Panc1 (cell line): ENCODE results near the gene CLRN3. TPM values are rescaled to one million over a fixed set of nuclear protein-coding genes. Genes with fewer than 3 reads are reported as not detected.

ENCODE experiments used
- ATAC-seq: fragments of 200-7000 bp; cut with Tn5 transposase; 2 replicates; pipeline ENCODE4 v1.9.1; 2020; ENCODE audit warnings: mild to moderate bottlenecking, moderate library complexity
- BruUV-seq: library from RNA; stranded (reverse); fragments of 400-500 nt; replicated peaks from 2 replicates; lab custom pipeline; 2021; lab: Mats Ljungman, UMichigan
- CTCF ChIA-PET: fragments of 300-600 bp; sonication (Branson Sonifier 250); formaldehyde crosslinking; loops from one replicate; lab custom pipeline; 2022; ENCODE audit warnings: antibody characterized with exemption; lab: Charles Lee
- POLR2A ChIA-PET: fragments of 300-600 bp; sonication (Branson Sonifier 250); formaldehyde crosslinking; loops from one replicate; lab custom pipeline; 2022; ENCODE audit warnings: antibody characterized with exemption; lab: Charles Lee
- DNase-seq: peaks from one replicate; pipeline ENCODE4 v3.0.0-alpha.2; 2010; ENCODE audit warnings: low read depth, low spot score
- H3K27ac ChIP-seq: 2 replicates; pipeline ENCODE4 v1.5.1; 2011; ENCODE audit warnings: mild to moderate bottlenecking, low read length, inconsistent platforms
- H3K27me3 ChIP-seq: fragments of 200-500 bp; sonication (Bioruptor generic); 2 replicates; pipeline ENCODE4 v1.6.0; 2014; ENCODE audit warnings: low read length, inconsistent platforms; ENCODE audit not compliant: control insufficient read depth, insufficient read depth
- H3K36me3 ChIP-seq: fragments of 200-500 bp; sonication (Bioruptor generic); 2 replicates; pipeline ENCODE4 v1.5.1; 2014; ENCODE audit warnings: inconsistent platforms, mild to moderate bottlenecking, low read length, moderate library complexity; ENCODE audit not compliant: control insufficient read depth, insufficient read depth
- H3K4me1 ChIP-seq: 2 replicates; pipeline ENCODE4 v1.5.1; 2011; ENCODE audit warnings: inconsistent platforms, mild to moderate bottlenecking, low read length, moderate library complexity; ENCODE audit not compliant: control insufficient read depth, insufficient read depth
- H3K4me3 ChIP-seq, 2 experiments: 2 replicates each; pipeline ENCODE4 v1.5.1; 2011 to 2012; ENCODE audit warnings: low read depth in 2 of 2, low read length in 2 of 2, mild to moderate bottlenecking in 2 of 2, inconsistent platforms in 1 of 2, moderate library complexity in 1 of 2
- H3K9me3 ChIP-seq: fragments of 200-500 bp; sonication (Bioruptor generic); 2 replicates; pipeline ENCODE4 v1.5.1; 2014; ENCODE audit warnings: low read depth, mild to moderate bottlenecking, inconsistent platforms, low read length, moderate library complexity; ENCODE audit not compliant: control insufficient read depth, insufficient read depth
- CTCF ChIP-seq: fragments of 450-650 bp; IDR thresholded peaks from 2 replicates; pipeline ENCODE4 v1.5.1; 2017; ENCODE audit warnings: mild to moderate bottlenecking
- POLR2AphosphoS5 ChIP-seq: IDR thresholded peaks from 2 replicates; pipeline ENCODE4 v1.6.1; 2012; ENCODE audit warnings: mild to moderate bottlenecking, low read depth, low read length, moderate library complexity
- REST ChIP-seq, 2 experiments: IDR thresholded peaks; 2 replicates each; pipeline ENCODE4 v1.6.1; 2011 to 2012; ENCODE audit warnings: low read depth in 2 of 2, control low read depth in 1 of 2, low read length in 1 of 2, mild to moderate bottlenecking in 1 of 2, moderate library complexity in 1 of 2; ENCODE audit not compliant: insufficient read depth in 1 of 2
- SIN3A ChIP-seq: IDR thresholded peaks from 2 replicates; pipeline ENCODE4 v1.6.1; 2012; ENCODE audit warnings: low read depth, mild to moderate bottlenecking, low read length, moderate library complexity, borderline replicate concordance; ENCODE audit not compliant: insufficient read depth
- TCF7L2 ChIP-seq: IDR thresholded peaks from 2 replicates; pipeline ENCODE4 v1.6.1; 2011; ENCODE audit warnings: mild to moderate bottlenecking, low read depth, low read length, inconsistent platforms
- in situ Hi-C: cut with HindIII; loops from 2 replicates; pipeline ENCODE4 v1.10.0; 2016; ENCODE audit warnings: low sequenced_read_pairs, low pct_unique_long_range_greater_than_20kb
- intact Hi-C: fragments of 100-400 bp; cut with micrococcal nuclease; formaldehyde crosslinking; loops from one replicate; pipeline ENCODE4 v1.10.0; 2022; ENCODE audit not compliant: unreplicated experiment
- total RNA-seq: library from RNA; stranded (reverse); gene quantifications from one replicate; pipeline ENCODE4 v1.2.1, GENCODE V29; 2021; ENCODE audit not compliant: unreplicated experiment

CLRN3 gene
- total RNA-seq, 1 experiment from 2014 or later = not detected

- DNase-seq (no peak), ATAC-seq (no peak)
- Histone ChIP-seq H3K27ac (no peak overlapping the region), H3K9me3 (no peaks in the 10 kb centered on the region), H3K27me3 (peaks cover 15% of the 10 kb centered on the region), H3K36me3 (no peaks in the 10 kb centered on the region), H3K4me1 (0 out of 2 replicates have a peak, but pooled peaks cover 2% of the 10 kb centered on the region), H3K4me3 (no peak overlapping the region)
- intact Hi-C loops (no loop called here), in situ Hi-C loops (no loop called here)
- BruUV-seq = no TSS peak
- ChIA-PET POLR2A (no interaction called here), CTCF (no interaction called here)
- TF ChIP-seq CTCF (no peak), SIN3A (no peak), TCF7L2 (no peak)
Measured at GRCh38 chr10:127849224-127849623, 43.5 kb downstream of the CLRN3 start.

GRCh38 chr10:127848226-127848625, 44.5 kb downstream of the CLRN3 start:
- Histone ChIP-seq H3K4me3 (no peak overlapping the region), H3K27ac (no peak overlapping the region), H3K4me1 (no peaks in the 10 kb centered on the region), H3K36me3 (no peaks in the 10 kb centered on the region), H3K27me3 (peaks cover 16% of the 10 kb centered on the region), H3K9me3 (no peaks in the 10 kb centered on the region)
- POLR2A ChIA-PET = no interaction called here
- DNase-seq = no peak
- ATAC-seq = peak; percentile 15; the same call in 1 of the 2 replicates
- CTCF ChIA-PET = no interaction called here
- TF ChIP-seq TCF7L2 = no peak
- no peak for TF ChIP-seq SIN3A
- TF ChIP-seq CTCF = no peak
- no peak for TF ChIP-seq REST (IDR thresholded peaks at IDR 0.05; ENCODE audit: insufficient read depth in 1 of 2, low read depth in 2 of 2, low read length in 1 of 2)
- no peak for TF ChIP-seq POLR2AphosphoS5
- BruUV-seq = no TSS peak
- intact Hi-C loops = no loop called here
- in situ Hi-C loops = no loop called here
